GM19239 (cell line): ENCODE results near the gene MORN3.
"Not testable (repeated sequence)": the region's sequence is repeated elsewhere in the genome, so short reads cannot be mapped to it uniquely, and the experiment has no call there.

Source experiments
- DNase-seq: peaks from one replicate; pipeline ENCODE4 v3.0.0; 2011; ENCODE audit warnings: low spot score; ENCODE audit not compliant: insufficient read length
- FAIRE-seq: peaks from 2 replicates; lab custom pipeline; 2011; peaks lifted over from hg19 to GRCh38; lab: Jason Lieb, UNC

MORN3 gene

GRCh38 chr12:121693155-121693687, 23.8 kb upstream of the MORN3 start:
- DNase-seq = no peak
- no peak for FAIRE-seq

DNA sequence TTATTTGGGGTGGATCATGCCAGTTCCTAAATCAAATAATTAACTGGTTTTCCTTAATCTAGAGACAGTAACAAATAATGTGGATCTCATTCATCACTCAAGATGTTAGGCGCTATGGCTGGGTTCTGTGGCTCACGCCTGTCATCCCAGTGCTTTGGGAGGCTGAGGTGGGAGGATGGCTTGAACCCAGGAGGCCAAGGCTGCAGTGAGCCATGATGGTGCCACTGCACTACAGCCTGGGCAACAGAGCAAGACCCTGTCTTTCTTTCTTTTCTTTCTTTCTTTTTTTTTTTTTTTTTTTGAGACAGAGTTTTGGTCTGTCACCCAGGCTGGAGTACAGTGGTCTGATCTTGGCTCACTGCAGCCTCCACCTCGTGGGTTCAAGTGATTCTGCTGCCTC, 23.3 kb upstream of the MORN3 start:
- not testable (repeated sequence) for DNase-seq, FAIRE-seq

GRCh38 chr12:121689430-121689829, 20.0 kb upstream of the MORN3 start:
- DNase-seq = no peak
- no peak for FAIRE-seq

- FAIRE-seq (no peak), DNase-seq (no peak)
Observed at GRCh38 chr12:121688966-121689365, 19.5 kb upstream of the MORN3 start.

- FAIRE-seq, DNase-seq: not testable (repeated sequence)
Observed at GRCh38 chr12:121679661-121680197, 10.3 kb upstream of the MORN3 start.

- FAIRE-seq (no peak), DNase-seq (no peak)
Observed at GRCh38 chr12:121678716-121679300, 9.4 kb upstream of the MORN3 start.

GRCh38 chr12:121678305-121678704, 8.9 kb upstream of the MORN3 start:
- FAIRE-seq = no peak
- no peak for DNase-seq

DNA sequence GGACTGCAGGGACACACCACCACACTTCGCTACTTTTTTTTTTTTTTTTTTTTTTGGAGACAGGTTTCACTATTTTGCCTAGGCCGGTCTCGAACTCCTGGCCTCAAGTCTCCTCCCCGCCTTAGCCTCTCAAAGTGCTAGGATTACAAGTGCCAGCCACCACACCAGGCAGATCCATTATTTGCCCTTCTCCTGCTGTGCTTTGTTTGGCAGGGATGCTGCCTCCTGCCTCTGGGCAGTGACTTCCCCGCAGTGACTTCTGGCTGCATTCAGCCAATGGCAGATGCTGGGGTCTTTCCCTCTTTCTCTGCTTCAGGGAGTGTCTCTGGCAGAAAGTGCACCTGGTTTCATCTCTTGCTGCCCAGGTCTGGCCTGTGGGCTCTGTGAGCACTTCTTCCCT, 6.7 kb upstream of the MORN3 start:
- no peak for DNase-seq
- FAIRE-seq = no peak

GRCh38 chr12:121673013-121673511, 3.6 kb upstream of the MORN3 start:
- FAIRE-seq = no peak
- no peak for DNase-seq

DNA sequence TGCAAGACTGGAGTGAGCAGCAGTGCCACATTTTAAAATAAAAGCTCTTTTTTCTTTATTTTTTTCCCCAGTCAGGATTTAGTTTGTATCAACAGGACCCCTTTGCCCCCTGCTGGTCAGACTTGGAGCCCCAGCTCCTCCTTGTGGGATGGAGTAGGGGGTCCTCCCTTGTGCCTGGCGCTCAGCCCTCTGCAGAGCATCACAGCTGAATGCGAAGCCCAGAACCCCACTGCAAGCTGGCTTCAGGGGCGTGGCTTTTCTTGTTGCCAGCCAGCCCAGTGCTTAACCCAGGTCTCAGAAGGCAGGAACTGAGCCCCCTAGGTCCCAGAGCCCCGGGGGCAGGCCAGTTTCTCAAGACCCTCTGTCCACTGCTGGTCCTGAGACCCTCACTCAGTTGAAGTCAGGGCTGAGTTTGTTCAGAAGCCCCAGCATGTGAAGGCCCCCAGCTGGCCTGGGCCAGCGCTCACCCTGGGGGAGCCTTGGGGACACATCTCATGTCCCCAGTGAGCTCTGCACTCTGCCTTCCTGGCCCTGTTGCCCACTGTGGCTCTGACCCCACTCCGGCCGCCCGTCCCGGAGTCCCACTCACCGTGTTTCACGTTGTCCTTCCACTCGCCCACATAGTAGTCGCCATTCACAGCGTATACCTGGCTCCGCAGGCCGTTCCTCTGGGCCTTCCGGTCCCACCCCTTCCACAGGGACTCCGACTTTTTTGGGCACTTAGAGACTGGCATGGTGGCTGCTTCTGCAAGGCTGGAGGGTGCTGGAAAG, 519 bp downstream of the MORN3 start:
- DNase-seq (no peak), FAIRE-seq (no peak)

GRCh38 chr12:121666829-121667228, 2.6 kb downstream of the MORN3 start:
- DNase-seq, FAIRE-seq: not testable (repeated sequence)

- FAIRE-seq = no peak
Observed at GRCh38 chr12:121663610-121663929, 5.9 kb downstream of the MORN3 start.

DNA sequence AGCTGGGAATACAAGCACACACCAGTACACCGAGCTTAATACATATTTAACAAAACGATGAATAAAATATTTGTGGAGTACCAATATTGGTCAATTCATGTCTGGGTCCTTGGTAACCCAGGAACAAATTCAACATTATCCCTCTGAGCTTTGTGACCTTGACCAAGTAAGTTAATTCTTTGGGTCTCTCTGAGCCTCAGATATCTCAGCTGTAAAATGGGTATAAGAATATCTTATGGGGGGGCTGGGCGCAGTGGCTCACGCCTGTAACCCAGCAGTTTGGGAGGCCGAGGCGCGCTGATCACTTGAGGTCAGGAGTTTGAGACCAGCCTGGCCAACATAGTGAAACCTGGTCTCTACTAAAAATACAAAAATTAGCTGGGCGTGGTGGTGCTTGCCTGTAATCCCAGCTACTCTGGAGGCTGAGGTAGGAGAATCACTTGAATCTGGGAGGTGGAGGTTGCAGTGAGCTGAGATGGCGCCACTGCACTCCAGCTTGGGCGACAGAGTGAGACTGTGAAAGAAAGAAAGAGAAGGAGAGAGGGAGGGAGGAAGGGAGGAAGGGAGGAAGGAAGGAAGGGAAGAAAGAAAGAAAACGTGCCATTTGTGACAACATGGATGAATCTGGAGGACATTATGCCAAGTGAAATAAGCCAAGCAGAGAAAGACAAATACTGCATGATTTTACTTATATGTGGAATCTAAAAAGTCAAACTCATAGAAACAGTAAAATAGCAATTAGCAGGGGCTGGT, 7.9 kb downstream of the MORN3 start:
- not testable (repeated sequence) for DNase-seq, FAIRE-seq

More at GRCh38 chr12:121663610-121663929, 5.9 kb downstream of the MORN3 start:
- no peak for DNase-seq

- no peak for DNase-seq
Observed at GRCh38 chr12:121657305-121658008, 12.0 kb downstream of the MORN3 start.

GRCh38 chr12:121656122-121656521, 13.3 kb downstream of the MORN3 start:
- no peak for DNase-seq
- FAIRE-seq = no peak

More at GRCh38 chr12:121657305-121658008, 12.0 kb downstream of the MORN3 start:
- no peak for FAIRE-seq

- DNase-seq (no peak), FAIRE-seq (no peak)
Observed at GRCh38 chr12:121653999-121654398, 15.5 kb downstream of the MORN3 start.

DNA sequence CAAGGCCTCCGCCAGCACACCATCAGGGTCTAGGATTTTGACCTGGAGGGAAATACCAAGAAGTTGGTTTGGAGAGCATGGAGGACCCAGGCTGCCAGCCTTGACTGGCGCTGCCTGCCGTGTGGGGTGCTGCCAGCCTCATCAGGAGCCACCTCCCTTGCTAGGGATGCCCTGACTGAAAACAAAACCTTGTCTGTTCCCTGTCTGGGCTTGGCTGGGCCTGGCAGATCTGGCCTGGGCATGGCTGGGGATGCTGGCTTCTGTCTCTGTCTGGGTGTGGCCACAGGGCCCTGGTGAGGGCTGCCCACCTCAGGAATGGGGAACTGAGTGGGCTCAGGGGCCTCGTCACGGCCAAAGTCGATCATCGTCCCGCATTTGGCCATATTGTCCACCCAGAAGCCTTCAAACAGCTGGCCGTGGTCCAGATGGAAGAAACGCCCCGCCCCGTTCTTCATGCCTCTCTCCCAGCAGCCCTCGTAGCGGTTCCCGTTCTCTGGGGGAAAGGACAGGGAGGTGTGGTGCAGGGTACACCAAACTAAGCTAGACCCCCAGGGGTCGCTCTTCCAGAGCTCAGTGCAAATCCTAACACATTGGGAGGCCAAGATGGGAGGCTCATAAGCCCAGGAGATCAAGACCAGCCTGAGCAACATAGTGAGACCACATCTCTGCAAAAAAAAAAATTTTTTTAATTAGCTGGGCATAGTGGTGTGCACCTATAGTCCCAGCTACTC, 16.5 kb downstream of the MORN3 start:
- FAIRE-seq (no peak), DNase-seq (no peak)

GRCh38 chr12:121651320-121651719, 18.1 kb downstream of the MORN3 start:
- no peak for DNase-seq
- no peak for FAIRE-seq

DNA sequence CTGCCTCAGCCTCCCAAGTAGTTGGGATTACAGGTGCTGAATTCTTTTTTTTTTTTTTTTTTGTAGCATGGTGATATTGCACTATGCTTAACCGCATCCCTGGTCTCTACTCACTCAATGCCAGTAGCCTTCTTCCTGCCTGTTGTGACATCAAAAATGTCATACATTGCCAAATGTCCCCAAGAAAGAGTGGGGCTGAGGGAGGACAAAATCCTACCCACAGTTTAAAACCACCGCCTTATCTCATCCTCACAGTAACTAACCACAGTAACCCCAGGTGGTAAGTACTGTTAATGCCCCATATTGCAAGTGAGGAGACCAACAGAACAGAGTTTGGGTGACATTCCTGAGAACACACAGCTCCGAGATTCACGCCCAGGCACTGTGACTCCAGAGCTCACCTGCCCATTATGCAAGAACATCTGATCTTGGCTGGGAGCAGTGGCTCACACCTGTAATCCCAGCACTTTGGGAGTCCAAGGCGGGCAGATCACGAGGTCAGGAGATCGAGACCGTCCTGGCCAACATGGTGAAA, 19.6 kb downstream of the MORN3 start:
- no peak for FAIRE-seq
- DNase-seq = no peak
